Measurements from ENCODE around the gene TMEM220.

GRCh38 chr17:10725262-10725661 is 4.6 kb downstream of the TMEM220 start:
- TF ChIP-seq YY1 (IDR thresholded peaks at IDR 0.05; ENCODE audit: insufficient read depth, insufficient read length) (no peak), ZNF274 (IDR thresholded peaks at IDR 0.05; ENCODE audit: low read depth, low read length) (no peak), SUZ12 (IDR thresholded peaks at IDR 0.05; ENCODE audit: extremely low read depth, insufficient read depth, insufficient read length) (no peak)

Data from NT2/D1 (cell line).